Subcutaneous adipose tissue (tissue), 4 donors: ENCODE measurements around the gene GPRC5D. TPM values are rescaled to one million over a fixed set of nuclear protein-coding genes. Genes with fewer than 3 reads are reported as not detected.

Source experiments
- CTCF ChIP-seq: fragments of 450-650 bp; IDR thresholded peaks from one replicate; pipeline ENCODE4 v1.5.1; 2016; ENCODE audit warnings: low read depth, mild to moderate bottlenecking, control low read depth, antibody characterized with exemption, moderate library complexity
- total RNA-seq, 4 donors: library from RNA; depleted of rRNA; stranded (reverse); fragments of >200 nt; gene quantifications; one replicate each; pipeline ENCODE4 v1.1.0, GENCODE V29; 2016

GPRC5D gene
- total RNA-seq, 4 donors from 2014 or later, result 1.8 TPM; not detected in 3

- TF ChIP-seq CTCF, result no peak
Observed at GRCh38 chr12:12925388-12925787, 26.6 kb downstream of the GPRC5D start.

GRCh38 chr12:12924169-12924568, 27.8 kb downstream of the GPRC5D start:
- no peak for TF ChIP-seq CTCF

DNA sequence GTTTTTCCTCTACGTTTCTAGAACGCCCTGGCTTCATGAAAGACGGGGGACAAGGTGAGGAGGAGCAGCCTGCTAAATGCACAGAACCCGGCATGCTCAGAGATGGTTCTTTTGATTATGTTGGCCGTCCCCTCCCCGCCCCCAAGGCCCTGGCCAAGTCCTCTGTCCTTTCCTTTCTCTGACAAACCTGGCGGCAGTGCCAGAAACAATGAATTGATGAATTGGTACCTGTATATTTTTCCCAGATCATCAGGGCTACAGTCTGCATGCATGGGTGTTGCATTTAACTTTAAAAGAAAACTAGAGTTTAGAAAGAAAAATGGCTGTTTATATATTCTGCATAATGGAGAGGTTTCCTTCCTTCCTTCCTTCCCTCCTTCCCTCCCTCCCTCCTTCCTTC, 29.0 kb downstream of the GPRC5D start:
- no peak for TF ChIP-seq CTCF

- TF ChIP-seq CTCF, result no peak
Observed at GRCh38 chr12:12922191-12922616, 29.8 kb downstream of the GPRC5D start.

GRCh38 chr12:12919666-12920435, 32.1 kb downstream of the GPRC5D start:
- TF ChIP-seq CTCF, result no peak

- TF ChIP-seq CTCF, result no peak
Observed at GRCh38 chr12:12918781-12919389, 33.1 kb downstream of the GPRC5D start.

DNA sequence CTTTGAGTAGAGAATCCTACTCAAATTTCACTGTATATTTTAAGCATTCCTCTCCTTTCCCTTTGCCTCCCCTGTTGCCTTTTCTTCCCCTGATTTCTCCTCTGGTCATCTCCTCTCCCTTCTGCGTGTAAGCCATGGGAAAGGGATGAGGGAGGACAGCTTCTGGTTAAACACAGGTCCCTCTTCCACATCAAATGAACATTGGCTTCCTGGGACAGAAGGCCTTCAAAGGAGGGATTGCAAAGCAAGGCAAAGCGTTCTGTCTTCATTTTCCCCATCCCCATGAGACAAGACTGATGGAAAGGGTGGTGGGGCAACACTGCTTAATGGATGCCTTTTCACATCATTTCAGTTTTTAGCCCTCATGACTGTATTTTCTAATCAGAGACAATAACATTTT, 34.5 kb downstream of the GPRC5D start:
- TF ChIP-seq CTCF, result no peak
